Measurements from ENCODE around the gene CNTNAP5.

CNTNAP5 gene

GRCh38 chr2:124309563-124310138, 284.6 kb downstream of the CNTNAP5 start:
- Mint-ChIP-seq H3K27me3 (no peaks in the 10 kb centered on the region), H3K4me1 (no peaks in the 10 kb centered on the region), H3K9me3 (peaks cover 4% of the 10 kb centered on the region), H3K27ac (no peak overlapping the region), H3K36me3 (no peaks in the 10 kb centered on the region), H3K4me3 (no peak overlapping the region)

DNA sequence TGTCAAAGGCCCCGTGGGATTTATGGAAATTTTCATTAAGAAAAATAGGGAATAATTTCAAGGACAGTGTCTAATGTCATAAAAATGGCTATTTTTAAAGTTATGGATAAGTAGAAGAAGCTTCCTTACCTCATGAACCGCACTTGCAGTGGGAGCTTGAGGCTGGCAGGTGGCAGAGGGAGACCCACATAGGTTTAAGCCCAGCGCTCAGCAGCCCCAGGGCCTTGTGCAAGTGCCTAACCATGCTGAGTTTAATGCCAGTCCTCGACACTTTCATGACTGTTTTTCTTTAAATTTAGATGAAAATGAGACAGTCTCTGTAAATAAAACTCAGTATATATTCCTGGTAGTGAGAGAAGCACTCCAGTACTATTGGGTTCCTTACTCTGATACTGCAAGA, 285.6 kb downstream of the CNTNAP5 start:
- no peaks in the 10 kb centered on the region for H3K27me3 Mint-ChIP-seq
- peaks cover 4% of the 10 kb centered on the region for H3K9me3 Mint-ChIP-seq
- H3K27ac Mint-ChIP-seq, result no peak overlapping the region
- H3K36me3 Mint-ChIP-seq, result no peaks in the 10 kb centered on the region
- no peak overlapping the region for H3K4me3 Mint-ChIP-seq
- H3K4me1 Mint-ChIP-seq, result no peaks in the 10 kb centered on the region

DNA sequence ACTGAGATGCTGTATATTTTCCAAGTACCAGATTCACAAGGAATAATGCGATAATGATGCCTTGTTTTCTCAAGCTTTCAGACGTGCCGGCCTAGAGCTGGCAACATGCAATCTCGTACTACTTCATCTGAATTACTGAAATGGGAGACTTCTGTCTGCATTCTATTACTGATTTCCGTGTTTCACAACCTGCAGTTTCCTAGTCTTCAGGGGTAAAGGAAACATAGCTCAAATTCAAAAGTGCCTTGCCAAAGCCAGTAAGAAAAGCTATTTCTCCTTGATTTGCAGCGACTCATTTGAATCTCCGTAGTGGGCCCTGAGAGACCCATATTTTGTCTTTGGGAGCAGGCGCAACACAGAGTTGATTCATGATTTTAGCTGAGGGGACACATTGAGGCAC, 289.0 kb downstream of the CNTNAP5 start:
- Mint-ChIP-seq H3K4me3 (no peak overlapping the region), H3K9me3 (no peaks in the 10 kb centered on the region), H3K4me1 (no peaks in the 10 kb centered on the region), H3K27me3 (no peaks in the 10 kb centered on the region), H3K27ac (no peak overlapping the region), H3K36me3 (no peaks in the 10 kb centered on the region)

GRCh38 chr2:124315221-124315880, 290.3 kb downstream of the CNTNAP5 start:
- no peak overlapping the region for H3K4me3 Mint-ChIP-seq
- no peaks in the 10 kb centered on the region for H3K36me3 Mint-ChIP-seq
- no peaks in the 10 kb centered on the region for H3K9me3 Mint-ChIP-seq

DNA sequence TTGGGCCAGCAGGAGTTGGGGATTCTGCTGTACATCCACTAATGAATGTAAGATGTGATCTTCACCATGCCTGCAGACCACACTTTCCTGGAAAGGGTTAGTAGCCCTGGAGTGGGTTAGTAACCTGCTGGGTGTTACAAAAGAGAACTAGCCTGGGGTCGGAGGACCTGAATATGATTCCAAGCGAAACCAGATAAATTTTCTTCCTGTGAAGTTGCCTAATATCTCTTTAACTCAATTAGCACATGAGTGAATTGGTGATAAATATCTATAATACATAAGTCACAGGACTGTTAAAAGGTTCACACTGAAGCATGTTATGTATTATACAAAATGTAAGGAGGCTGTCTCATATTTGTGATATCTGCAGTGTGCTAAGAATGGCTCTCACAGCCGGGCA, 291.0 kb downstream of the CNTNAP5 start:
- no peaks in the 10 kb centered on the region for H3K9me3 Mint-ChIP-seq
- H3K4me3 Mint-ChIP-seq, result no peak overlapping the region
- H3K27me3 Mint-ChIP-seq, result no peaks in the 10 kb centered on the region
- H3K4me1 Mint-ChIP-seq, result no peaks in the 10 kb centered on the region
- no peak overlapping the region for H3K27ac Mint-ChIP-seq
- no peaks in the 10 kb centered on the region for H3K36me3 Mint-ChIP-seq

More at GRCh38 chr2:124315221-124315880, 290.3 kb downstream of the CNTNAP5 start:
- Mint-ChIP-seq H3K27me3 (no peaks in the 10 kb centered on the region), H3K27ac (no peak overlapping the region), H3K4me1 (no peaks in the 10 kb centered on the region)

GRCh38 chr2:124316881-124317605, 292.0 kb downstream of the CNTNAP5 start:
- no peak overlapping the region for H3K27ac Mint-ChIP-seq
- no peaks in the 10 kb centered on the region for H3K9me3 Mint-ChIP-seq
- H3K4me3 Mint-ChIP-seq, result no peak overlapping the region
- H3K4me1 Mint-ChIP-seq, result no peaks in the 10 kb centered on the region
- H3K36me3 Mint-ChIP-seq, result no peaks in the 10 kb centered on the region
- no peaks in the 10 kb centered on the region for H3K27me3 Mint-ChIP-seq

- Mint-ChIP-seq H3K27me3 (no peaks in the 10 kb centered on the region), H3K4me1 (no peaks in the 10 kb centered on the region), H3K27ac (no peak overlapping the region), H3K36me3 (no peaks in the 10 kb centered on the region), H3K9me3 (no peaks in the 10 kb centered on the region), H3K4me3 (no peak overlapping the region)
Measured at GRCh38 chr2:124317628-124318027, 292.5 kb downstream of the CNTNAP5 start.

- H3K36me3 Mint-ChIP-seq, result peaks cover 2% of the 10 kb centered on the region
- H3K9me3 Mint-ChIP-seq, result no peaks in the 10 kb centered on the region
- no peaks in the 10 kb centered on the region for H3K4me1 Mint-ChIP-seq
Measured at GRCh38 chr2:124318913-124319312, 293.8 kb downstream of the CNTNAP5 start.

DNA sequence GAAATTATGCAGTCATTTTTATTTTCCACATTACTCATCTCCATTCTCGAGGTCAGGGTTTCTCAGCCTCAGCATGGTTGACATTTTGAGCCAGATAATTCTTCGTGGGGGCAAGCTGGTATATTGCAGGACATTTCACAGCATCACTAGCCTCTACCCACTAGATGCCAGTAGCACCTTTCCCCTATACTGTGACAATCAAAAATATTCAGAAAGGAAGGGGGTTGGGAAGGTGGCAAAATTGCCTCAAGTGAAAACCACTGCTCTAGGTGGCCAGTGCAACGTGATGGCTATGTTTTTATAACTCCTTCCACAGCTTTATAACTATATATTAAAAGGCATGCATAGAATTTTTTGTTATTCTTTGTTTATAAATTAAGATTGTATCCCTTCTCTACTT, 294.5 kb downstream of the CNTNAP5 start:
- Mint-ChIP-seq H3K4me1 (no peaks in the 10 kb centered on the region), H3K9me3 (no peaks in the 10 kb centered on the region), H3K36me3 (peaks cover 2% of the 10 kb centered on the region), H3K27ac (no peak overlapping the region), H3K4me3 (no peak overlapping the region), H3K27me3 (no peaks in the 10 kb centered on the region)

More at GRCh38 chr2:124318913-124319312, 293.8 kb downstream of the CNTNAP5 start:
- H3K4me3 Mint-ChIP-seq, result no peak overlapping the region
- no peak overlapping the region for H3K27ac Mint-ChIP-seq
- H3K27me3 Mint-ChIP-seq, result no peaks in the 10 kb centered on the region

DNA sequence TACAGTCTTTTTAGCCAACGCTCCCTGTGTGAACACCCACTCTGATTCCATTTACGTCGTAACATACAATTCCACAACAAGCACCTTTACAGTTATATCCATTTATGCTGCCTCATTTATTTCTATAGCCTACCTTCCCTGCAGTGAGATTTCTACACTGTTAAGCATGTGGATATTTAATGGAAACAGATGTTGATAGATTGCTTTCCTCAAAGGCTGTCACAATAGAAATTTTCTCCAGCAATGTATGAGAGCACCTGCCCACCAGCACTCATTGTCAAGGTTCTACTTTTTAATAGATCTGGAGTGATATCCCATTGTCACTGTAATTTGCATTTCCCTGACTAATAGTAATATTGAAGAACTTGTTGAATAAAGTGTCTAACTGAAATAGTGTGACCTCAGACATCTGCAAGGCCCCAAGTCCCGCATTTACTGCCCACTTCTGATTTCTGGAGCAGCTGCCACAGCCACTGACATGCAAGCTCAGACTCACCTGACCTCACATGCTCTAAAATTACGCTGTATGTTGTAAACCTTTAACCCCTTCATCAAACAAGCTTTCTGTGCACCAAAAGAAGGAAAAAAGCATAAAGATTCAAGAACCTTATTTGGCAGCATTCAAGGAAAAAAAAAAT, 295.1 kb downstream of the CNTNAP5 start:
- Mint-ChIP-seq H3K36me3 (peaks cover 2% of the 10 kb centered on the region), H3K27ac (no peak overlapping the region), H3K27me3 (no peaks in the 10 kb centered on the region), H3K4me3 (no peak overlapping the region), H3K9me3 (no peaks in the 10 kb centered on the region), H3K4me1 (no peaks in the 10 kb centered on the region)

DNA sequence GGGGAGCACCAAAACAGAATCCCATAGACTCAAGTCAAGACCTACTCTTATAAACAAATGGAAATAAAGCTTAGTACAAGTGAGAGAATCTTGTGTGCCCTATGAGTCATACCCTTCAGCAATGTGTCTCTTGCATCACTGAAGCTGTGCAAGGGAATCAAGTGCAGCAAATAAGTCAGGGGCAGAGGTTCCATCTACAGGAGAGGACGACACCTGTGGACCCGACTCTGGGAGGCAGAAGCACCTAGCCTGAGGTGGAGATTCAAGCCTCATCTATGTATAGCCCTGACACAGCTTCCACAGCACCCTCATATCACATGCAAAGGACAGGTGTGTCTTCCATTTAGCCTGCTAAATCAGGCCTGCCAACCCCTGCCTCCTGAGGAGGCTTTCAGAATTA, 298.2 kb downstream of the CNTNAP5 start:
- no peaks in the 10 kb centered on the region for H3K27me3 Mint-ChIP-seq
- H3K9me3 Mint-ChIP-seq, result peaks cover 14% of the 10 kb centered on the region
- no peak overlapping the region for H3K27ac Mint-ChIP-seq
- no peaks in the 10 kb centered on the region for H3K4me1 Mint-ChIP-seq
- peaks cover 2% of the 10 kb centered on the region for H3K36me3 Mint-ChIP-seq
- no peak overlapping the region for H3K4me3 Mint-ChIP-seq

DNA sequence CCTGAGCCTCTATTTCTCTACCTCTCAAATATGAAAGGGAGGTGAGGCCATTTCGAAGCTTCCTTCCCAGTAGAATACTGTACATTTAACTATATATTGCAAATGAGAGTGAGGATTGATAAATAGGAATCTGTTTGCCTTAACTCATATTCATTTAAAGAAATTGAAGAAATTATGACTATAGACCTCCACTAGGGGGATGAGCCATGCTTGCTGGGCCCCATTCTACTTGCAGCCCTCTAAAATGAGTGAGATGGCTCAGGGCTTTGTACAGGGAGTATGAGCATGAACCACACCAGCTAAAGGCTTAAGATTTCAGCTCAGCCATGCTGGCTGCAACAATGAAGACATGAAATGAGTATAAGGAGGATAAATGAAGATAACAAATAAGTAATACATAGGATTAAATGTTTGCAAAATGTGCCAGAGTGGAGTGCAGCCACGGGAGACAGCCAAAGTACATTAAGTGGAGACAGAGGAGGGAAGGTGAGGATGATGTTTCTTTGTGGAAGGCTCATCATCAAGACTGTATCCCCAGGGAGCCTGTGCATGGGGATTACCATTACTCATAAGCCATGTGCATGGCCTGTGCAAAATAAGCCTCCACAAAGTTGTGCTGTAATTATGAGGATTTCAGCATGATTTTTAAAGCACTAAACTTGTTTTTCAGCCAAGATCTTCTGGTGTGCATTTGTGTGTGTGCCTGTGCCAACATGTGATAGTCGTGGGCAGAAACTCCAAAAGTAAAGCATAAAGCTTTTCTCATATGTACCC, 300.8 kb downstream of the CNTNAP5 start:
- Mint-ChIP-seq H3K4me3 (no peak overlapping the region), H3K9me3 (peaks cover 24% of the 10 kb centered on the region), H3K27ac (no peak overlapping the region), H3K4me1 (no peaks in the 10 kb centered on the region), H3K27me3 (no peaks in the 10 kb centered on the region), H3K36me3 (peaks cover 2% of the 10 kb centered on the region)

GRCh38 chr2:124327303-124327702, 302.2 kb downstream of the CNTNAP5 start:
- H3K4me3 Mint-ChIP-seq, result no peak overlapping the region
- H3K36me3 Mint-ChIP-seq, result peaks cover 2% of the 10 kb centered on the region
- no peaks in the 10 kb centered on the region for H3K27me3 Mint-ChIP-seq
- no peak overlapping the region for H3K27ac Mint-ChIP-seq
- H3K9me3 Mint-ChIP-seq, result peaks cover 24% of the 10 kb centered on the region
- H3K4me1 Mint-ChIP-seq, result no peaks in the 10 kb centered on the region

GRCh38 chr2:124328397-124328796, 303.3 kb downstream of the CNTNAP5 start:
- Mint-ChIP-seq H3K4me1 (no peaks in the 10 kb centered on the region), H3K36me3 (peaks cover 2% of the 10 kb centered on the region), H3K27me3 (no peaks in the 10 kb centered on the region), H3K9me3 (peaks cover 24% of the 10 kb centered on the region), H3K4me3 (no peak overlapping the region), H3K27ac (no peak overlapping the region)

- Mint-ChIP-seq H3K4me1 (no peaks in the 10 kb centered on the region), H3K27ac (no peak overlapping the region), H3K9me3 (peaks cover 15% of the 10 kb centered on the region), H3K4me3 (no peak overlapping the region), H3K36me3 (no peaks in the 10 kb centered on the region), H3K27me3 (no peaks in the 10 kb centered on the region)
Measured at GRCh38 chr2:124333784-124334183, 308.7 kb downstream of the CNTNAP5 start.

Data from activated naive CD4-positive, alpha-beta T cell treated with anti-CD3 and anti-CD28 coated beads, Interleukin-2, amount 50 U/mL, for 24 hours (primary cell).